OCI-LY3 (cell line): ENCODE results near the gene ATXN7L3.

Experiments used
- EZH2phosphoT487 ChIP-seq: fragments of 200-600 bp; shearing (Covaris generic); IDR thresholded peaks from 2 replicates; pipeline ENCODE4 v1.6.1; 2018; ENCODE audit warnings: antibody characterized with exemption, mixed run types, low read depth
- TF ChIP-seq, protein P1 (sequence below): fragments of 200-600, 300-600 bp; sonication (generic); IDR thresholded peaks from 2 replicates; pipeline ENCODE4 v1.5.1; 2014; ENCODE audit warnings: antibody characterized with exemption, low read length, low read depth

DNA sequence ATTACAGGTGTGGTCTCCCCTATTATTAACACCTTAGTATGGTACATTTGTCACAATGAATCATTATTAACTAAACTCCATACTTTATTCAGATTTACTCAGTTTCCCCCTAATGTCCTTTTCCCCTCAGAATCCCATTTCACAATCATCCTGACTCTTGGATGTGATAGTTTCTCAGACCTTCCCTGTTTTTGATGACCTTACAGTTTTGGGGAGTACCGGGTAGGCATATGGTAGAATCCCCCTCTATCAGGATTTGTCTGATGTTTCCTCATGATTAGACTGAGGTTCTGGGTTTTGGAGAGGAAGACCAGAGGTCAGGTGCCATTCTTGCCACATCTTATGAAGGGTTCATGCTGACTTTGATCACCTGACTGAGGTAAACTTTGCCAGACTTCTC is 35.2 kb downstream of the ATXN7L3 start:
- TF ChIP-seq, protein P1, sequence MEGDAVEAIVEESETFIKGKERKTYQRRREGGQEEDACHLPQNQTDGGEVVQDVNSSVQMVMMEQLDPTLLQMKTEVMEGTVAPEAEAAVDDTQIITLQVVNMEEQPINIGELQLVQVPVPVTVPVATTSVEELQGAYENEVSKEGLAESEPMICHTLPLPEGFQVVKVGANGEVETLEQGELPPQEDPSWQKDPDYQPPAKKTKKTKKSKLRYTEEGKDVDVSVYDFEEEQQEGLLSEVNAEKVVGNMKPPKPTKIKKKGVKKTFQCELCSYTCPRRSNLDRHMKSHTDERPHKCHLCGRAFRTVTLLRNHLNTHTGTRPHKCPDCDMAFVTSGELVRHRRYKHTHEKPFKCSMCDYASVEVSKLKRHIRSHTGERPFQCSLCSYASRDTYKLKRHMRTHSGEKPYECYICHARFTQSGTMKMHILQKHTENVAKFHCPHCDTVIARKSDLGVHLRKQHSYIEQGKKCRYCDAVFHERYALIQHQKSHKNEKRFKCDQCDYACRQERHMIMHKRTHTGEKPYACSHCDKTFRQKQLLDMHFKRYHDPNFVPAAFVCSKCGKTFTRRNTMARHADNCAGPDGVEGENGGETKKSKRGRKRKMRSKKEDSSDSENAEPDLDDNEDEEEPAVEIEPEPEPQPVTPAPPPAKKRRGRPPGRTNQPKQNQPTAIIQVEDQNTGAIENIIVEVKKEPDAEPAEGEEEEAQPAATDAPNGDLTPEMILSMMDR: no peak
- TF ChIP-seq EZH2phosphoT487: no peak
